ENCODE measurements around the gene ALKBH2. TPM values are rescaled to one million over a fixed set of nuclear protein-coding genes. Genes with fewer than 3 reads are reported as not detected.

ALKBH2 gene
- total RNA-seq (ENCODE audit: low replicate concordance): 19.6 and 31.4 TPM in 2 replicates
- long read RNA-seq, transcript ALKBH2-202 (4 exons, 1,159 nt): major isoform, 14 of 35 reads
- long read RNA-seq, partial matches to known transcripts: 10 of 35 reads
- long read RNA-seq, other reads (novel, unspliced or antisense): 6 of 35 reads

DNA sequence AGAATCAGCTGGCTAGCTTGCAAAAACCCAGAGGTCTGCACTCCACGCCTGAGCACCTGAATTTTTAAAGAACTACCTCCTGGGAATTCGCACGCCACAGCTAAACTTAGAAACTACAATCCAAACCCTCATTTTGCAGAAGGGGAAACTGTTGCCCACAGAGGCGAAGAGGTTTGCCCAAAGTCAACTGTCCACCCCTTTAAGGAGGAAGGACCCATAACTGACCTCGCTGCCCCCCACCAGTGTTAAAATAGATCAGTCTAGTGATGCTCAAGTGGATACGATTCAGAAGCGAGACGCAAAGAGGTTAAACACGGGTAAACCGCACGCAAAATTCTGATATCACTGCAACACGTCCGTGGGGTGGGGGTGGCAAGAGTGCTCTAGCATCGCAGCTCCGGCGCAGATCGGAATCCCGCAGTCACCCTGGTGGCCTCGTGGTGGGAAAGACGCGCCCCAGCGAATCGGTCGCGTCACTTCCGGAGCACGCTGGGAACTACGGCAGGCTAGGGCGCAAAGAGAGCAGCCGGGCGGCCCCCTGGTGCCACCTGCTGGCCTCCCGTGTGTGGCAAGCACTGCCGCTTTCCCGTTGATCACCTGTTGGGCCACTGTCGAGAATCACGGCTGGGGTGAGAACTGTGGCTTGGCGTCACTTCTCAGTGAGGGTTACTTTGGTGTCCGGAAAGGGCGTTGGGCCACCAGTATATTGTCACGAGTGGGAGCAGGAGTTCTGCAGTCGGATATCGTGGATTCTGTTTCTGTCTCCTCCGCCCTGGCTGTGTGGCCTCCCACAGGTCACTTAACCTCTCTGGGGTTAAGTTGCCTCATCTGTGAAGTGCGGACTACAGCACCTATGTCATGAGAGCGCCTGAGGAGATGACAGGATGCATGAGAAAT, at the start of gene ALKBH2:
Gene ALKBH2, minus strand, starts transcription at position 451 of the 897 bp plus-strand sequence. CDS start 686 bp downstream, outside the sequence.
- no peaks in the 10 kb centered on the region for H3K9me3 Mint-ChIP-seq
- H3K4me3 Mint-ChIP-seq: peak within 1 kb of the TSS; percentile 92
- H3K27ac Mint-ChIP-seq: peak within 1 kb of the TSS; percentile 90
- no peaks in the 10 kb centered on the region for H3K27me3 Mint-ChIP-seq
- TF ChIP-seq, protein P1, sequence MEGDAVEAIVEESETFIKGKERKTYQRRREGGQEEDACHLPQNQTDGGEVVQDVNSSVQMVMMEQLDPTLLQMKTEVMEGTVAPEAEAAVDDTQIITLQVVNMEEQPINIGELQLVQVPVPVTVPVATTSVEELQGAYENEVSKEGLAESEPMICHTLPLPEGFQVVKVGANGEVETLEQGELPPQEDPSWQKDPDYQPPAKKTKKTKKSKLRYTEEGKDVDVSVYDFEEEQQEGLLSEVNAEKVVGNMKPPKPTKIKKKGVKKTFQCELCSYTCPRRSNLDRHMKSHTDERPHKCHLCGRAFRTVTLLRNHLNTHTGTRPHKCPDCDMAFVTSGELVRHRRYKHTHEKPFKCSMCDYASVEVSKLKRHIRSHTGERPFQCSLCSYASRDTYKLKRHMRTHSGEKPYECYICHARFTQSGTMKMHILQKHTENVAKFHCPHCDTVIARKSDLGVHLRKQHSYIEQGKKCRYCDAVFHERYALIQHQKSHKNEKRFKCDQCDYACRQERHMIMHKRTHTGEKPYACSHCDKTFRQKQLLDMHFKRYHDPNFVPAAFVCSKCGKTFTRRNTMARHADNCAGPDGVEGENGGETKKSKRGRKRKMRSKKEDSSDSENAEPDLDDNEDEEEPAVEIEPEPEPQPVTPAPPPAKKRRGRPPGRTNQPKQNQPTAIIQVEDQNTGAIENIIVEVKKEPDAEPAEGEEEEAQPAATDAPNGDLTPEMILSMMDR (conservative IDR thresholded peaks at IDR 0.05): peak; percentile 99
- peaks cover 4% of the 10 kb centered on the region for H3K36me3 Mint-ChIP-seq
- peak; percentile 95 for DNase-seq (ENCODE audit: extremely low spot score, unreplicated experiment)
- peaks cover 21% of the 10 kb centered on the region for H3K4me1 Mint-ChIP-seq (ENCODE audit: unreplicated experiment)

DNA sequence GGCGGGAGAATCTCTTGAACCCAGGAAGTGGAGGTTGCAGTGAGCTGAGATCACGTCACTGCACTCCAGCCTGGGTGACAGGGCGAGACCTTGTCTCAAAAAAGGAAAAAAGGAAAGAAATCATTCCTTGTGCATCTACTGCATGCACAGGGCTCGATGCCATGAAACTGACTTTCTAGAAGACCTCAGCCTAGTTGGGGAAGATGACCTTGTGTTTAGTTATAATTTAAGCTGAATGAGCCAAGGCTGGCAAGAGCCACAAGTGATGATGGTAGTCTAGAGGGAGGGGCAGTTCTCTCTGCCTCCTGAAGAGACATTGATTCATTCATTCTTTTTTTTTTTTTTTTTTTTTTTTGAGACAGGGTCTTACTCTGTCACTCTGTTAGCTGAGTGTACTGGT, 47.3 kb upstream of the ALKBH2 start:
- no peaks in the 10 kb centered on the region for H3K27me3 Mint-ChIP-seq
- no peaks in the 10 kb centered on the region for H3K9me3 Mint-ChIP-seq
- no peaks in the 10 kb centered on the region for H3K36me3 Mint-ChIP-seq
- TF ChIP-seq, protein P1 (conservative IDR thresholded peaks at IDR 0.05): no peak
- no peak overlapping the region for H3K27ac Mint-ChIP-seq
- no peak overlapping the region for H3K4me3 Mint-ChIP-seq
- no peaks in the 10 kb centered on the region for H3K4me1 Mint-ChIP-seq (ENCODE audit: unreplicated experiment)
- DNase-seq (ENCODE audit: extremely low spot score, unreplicated experiment): no peak

DNA sequence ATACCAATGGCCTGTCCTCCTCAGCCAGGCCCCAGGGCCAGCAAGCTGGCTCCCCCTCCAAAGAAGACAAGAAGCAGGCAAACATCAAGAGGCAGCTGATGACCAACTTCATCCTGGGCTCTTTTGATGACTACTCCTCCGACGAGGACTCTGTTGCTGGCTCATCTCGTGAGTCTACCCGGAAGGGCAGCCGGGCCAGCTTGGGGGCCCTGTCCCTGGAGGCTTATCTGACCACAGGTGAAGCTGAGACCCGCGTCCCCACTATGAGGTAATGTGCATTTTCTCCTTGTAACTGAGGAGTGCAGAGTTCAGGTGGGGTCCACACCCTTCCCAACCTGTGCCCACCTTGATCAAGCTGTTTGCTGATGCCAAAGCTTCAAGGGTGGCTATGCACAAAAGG, 46.5 kb upstream of the ALKBH2 start:
- no peaks in the 10 kb centered on the region for H3K4me1 Mint-ChIP-seq (ENCODE audit: unreplicated experiment)
- TF ChIP-seq, protein P1 (conservative IDR thresholded peaks at IDR 0.05): no peak
- no peak for DNase-seq (ENCODE audit: extremely low spot score, unreplicated experiment)
- no peaks in the 10 kb centered on the region for H3K36me3 Mint-ChIP-seq
- peaks cover 4% of the 10 kb centered on the region for H3K9me3 Mint-ChIP-seq
- no peaks in the 10 kb centered on the region for H3K27me3 Mint-ChIP-seq
- H3K27ac Mint-ChIP-seq: no peak overlapping the region
- no peak overlapping the region for H3K4me3 Mint-ChIP-seq

DNA sequence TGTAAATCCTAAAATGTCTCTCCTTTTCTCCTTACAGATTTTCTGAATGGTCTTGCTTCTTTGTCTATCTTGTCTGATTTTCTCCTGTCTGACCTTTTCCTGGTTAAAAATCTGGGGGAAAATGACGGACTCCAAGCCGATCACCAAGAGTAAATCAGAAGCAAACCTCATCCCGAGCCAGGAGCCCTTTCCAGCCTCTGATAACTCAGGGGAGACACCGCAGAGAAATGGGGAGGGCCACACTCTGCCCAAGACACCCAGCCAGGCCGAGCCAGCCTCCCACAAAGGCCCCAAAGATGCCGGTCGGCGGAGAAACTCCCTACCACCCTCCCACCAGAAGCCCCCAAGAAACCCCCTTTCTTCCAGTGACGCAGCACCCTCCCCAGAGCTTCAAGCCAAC, 46.1 kb upstream of the ALKBH2 start:
- DNase-seq (ENCODE audit: extremely low spot score, unreplicated experiment): no peak
- Mint-ChIP-seq H3K4me1 (ENCODE audit: unreplicated experiment) (no peaks in the 10 kb centered on the region), H3K27ac (no peak overlapping the region), H3K4me3 (no peak overlapping the region), H3K36me3 (no peaks in the 10 kb centered on the region), H3K9me3 (peaks cover 4% of the 10 kb centered on the region), H3K27me3 (no peaks in the 10 kb centered on the region)
- TF ChIP-seq, protein P1 (conservative IDR thresholded peaks at IDR 0.05): no peak

DNA sequence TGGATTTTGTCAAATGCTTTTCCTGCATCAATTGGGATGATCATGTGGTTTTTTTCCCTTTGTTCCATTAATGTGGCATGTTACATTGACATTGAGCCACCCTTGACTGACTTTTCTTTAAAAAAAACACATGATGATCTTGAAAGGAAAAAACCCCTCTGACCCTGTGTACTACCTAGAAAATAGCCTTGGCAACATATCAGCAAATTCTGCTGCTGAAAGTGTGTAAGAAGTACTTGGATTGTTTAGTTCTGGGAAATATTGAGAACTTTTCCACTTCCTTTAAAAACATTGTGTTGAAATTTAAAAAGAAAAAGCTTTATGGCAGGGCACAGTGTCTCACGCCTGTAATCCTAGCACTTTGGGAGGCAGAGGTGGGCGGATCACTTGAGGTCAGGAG, 43.8 kb upstream of the ALKBH2 start:
- Mint-ChIP-seq H3K9me3 (peaks cover 4% of the 10 kb centered on the region), H3K36me3 (no peaks in the 10 kb centered on the region), H3K4me1 (ENCODE audit: unreplicated experiment) (no peaks in the 10 kb centered on the region), H3K27me3 (peaks cover 6% of the 10 kb centered on the region), H3K4me3 (no peak overlapping the region), H3K27ac (no peak overlapping the region)
- DNase-seq (ENCODE audit: extremely low spot score, unreplicated experiment): no peak
- TF ChIP-seq, protein P1 (conservative IDR thresholded peaks at IDR 0.05): no peak
